GM18517 (cell line): ENCODE results near the gene MN1.
"Not testable (repeated sequence)": the region's sequence is repeated elsewhere in the genome, so short reads cannot be mapped to it uniquely, and the experiment has no call there.

Experiments
- ATAC-seq: cut with Tn5 transposase; IDR thresholded peaks from one replicate; pipeline ENCODE4 v1.9.1; 2021; ENCODE audit warnings: mild to moderate bottlenecking, moderate library complexity; ENCODE audit not compliant: unreplicated experiment

The MN1 gene

DNA sequence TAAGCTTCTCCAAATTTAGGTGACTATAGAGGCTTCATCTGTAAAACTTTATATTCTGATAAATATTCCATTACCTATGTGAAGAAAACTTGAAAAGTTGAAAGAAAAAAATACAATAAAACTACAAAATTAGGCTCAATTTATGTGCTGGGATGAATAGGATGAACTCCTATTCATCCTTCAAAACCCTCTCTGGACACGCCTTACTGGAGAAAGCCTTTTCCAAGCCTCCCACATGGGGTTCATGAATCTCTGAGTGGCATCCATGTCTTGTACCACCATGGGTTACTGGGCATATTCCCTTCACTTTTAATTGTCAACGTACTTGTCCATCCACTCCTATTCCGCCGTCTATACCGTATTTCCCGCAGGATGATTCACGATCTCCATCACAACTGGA lies 55.7 kb downstream of the MN1 start:
- ATAC-seq, result no peak

DNA sequence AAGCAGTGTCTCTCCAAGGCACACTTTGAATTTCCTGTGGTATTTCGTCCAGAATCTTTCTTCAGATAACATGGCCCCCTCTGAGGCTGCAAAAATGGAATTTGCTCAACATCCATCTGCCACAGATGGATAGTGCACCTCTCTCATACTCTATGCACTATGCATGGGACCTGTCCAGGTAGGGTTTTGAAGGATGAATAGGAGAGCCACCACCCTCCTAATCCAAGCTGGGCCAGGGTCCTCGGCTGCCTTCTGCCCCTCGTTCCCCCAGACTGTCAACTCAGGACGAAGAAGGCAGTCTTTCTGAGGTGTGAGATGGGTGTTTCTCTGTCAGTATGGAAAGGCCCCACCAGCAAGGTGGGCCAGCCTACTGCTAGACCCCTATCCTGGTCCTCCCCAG lies 56.4 kb downstream of the MN1 start:
- ATAC-seq, result no peak

DNA sequence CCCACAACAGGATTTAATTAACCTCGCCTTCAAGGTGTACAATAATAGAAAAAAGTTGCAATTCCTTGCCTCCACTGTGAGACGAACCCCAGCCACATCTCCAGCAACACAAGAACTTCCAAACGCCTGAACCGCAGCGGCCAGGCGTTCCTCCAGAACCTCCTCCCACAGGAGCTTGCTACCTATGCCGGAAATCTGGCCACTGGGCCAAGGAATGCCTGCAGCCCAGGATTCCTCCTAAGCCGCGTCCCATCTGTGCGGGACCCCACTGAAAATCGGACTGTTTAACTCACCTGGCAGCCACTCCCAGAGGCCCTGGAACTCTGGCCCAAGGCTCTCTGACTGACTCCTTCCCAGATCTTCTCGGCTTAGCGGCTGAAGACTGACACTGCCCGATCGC lies 57.5 kb downstream of the MN1 start:
- ATAC-seq, result not testable (repeated sequence)

DNA sequence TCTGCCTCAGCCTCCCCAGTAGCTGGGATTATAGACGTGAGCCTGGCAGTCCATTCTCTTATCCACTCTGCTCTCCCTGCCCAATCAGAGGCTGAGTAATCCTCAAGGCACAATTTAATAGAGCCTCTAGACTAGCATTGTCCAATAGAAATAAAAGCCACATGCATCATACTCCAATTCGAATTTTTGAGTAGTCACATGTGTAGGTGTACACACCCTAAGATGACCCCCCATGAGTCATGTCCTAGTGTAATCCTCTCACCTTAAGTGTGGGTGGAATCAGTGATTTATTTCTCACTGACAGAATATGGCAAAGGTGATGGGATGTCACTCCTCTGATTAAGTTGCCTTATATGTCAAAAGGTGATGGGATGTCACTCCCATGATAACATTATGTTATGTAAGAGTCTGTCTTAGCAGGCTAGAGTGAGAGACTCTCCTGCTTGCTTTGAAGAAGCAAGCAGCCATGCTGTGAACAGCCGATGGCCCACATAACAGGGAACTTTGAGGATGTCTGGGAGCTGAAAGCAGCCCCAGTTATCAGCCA lies 61.3 kb downstream of the MN1 start:
- ATAC-seq, result no peak

DNA sequence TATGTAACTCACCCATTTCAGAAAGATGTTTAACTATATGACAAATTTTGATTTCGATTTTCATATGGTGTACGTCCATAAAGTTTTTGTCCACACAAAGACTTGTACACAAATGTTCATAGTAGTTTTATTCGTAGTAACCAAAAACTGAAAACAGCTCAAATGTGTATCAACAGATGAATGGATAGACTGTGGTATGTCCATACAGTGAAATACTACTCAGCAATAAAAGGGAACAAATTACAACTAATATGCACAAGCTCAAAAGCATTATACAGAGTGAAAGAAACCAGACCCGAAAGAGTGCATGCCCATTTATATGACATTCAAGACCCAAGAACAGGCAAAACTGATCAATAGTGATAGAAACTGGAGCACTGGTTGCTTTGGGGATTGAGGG lies 64.0 kb downstream of the MN1 start:
- ATAC-seq, result no peak

DNA sequence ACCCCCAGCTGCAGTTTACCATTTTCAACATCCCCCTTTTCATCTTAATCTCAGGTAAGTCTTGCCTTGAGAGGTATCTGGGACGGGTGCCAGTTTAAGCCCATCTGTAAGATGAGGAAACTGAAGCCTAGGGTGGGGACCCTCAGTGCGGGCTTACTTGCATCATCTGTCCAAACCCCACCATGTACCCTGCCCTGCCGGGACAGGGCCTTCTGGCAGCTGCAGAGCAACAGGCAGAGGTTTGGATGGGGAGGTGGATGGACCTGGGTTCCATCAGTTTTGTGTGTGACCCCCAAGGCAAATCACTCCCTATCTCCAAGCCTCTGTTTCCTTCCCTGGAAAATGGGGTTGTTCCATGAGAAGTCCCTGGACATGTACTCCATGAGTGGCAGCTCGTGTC lies 67.5 kb downstream of the MN1 start:
- no peak for ATAC-seq

DNA sequence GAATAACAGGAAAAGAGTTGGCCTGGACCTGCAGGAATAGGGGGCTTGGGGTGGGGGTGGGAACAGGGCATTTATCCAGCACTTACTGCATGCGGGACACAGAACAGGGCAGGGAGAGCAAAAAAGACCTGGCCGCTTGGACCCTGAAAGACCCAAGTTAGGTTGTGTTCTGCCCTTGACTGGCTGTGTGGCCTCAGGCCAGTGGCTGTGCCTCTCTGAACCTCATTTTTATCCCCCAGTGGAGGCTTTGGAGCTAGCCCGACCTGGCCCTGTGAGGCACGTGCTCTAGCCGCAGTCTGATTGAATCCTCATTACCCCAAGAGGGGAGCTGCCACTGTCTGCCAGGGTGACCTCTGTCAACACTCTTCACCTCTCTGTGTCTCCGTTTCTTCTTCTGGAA lies 68.7 kb downstream of the MN1 start:
- no peak for ATAC-seq

DNA sequence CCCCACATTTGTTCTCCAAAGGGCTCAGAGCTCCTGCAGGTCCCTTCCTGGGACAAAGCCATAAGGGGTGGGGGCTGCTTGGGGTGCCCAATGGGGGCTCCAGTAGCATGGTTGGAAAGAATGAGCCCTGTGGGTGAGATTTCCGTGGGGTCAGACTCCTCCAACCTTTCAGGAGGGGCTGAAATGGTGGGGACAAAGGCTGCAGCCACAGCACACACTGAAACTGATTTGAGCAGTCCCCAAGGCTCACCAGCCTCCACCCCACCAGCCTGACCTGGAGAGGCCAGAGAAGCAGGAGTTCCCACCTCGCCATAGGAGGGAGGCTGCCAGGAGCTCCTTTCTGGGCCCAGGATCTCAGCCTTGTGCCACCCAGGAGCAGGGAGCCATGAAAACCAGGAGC lies 69.2 kb downstream of the MN1 start:
- no peak for ATAC-seq

DNA sequence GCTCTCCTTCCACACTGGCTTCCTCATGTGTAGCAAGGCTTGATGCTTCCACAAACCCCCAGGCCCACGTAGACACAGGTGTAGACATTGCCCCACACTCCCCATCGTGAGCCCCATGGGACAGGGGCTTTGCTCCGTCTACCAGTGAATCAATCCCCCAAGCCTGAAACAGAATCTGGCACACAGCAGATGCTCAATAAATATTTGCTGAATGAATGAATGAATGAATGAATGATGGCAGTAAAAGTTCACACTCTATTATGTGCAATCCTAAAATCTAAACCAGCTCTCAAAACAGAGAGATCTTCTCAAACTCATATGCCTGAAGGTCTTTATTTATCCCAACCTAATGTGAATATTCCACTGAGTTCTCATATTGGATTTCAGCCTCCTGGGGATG lies 69.9 kb downstream of the MN1 start:
- no peak for ATAC-seq

DNA sequence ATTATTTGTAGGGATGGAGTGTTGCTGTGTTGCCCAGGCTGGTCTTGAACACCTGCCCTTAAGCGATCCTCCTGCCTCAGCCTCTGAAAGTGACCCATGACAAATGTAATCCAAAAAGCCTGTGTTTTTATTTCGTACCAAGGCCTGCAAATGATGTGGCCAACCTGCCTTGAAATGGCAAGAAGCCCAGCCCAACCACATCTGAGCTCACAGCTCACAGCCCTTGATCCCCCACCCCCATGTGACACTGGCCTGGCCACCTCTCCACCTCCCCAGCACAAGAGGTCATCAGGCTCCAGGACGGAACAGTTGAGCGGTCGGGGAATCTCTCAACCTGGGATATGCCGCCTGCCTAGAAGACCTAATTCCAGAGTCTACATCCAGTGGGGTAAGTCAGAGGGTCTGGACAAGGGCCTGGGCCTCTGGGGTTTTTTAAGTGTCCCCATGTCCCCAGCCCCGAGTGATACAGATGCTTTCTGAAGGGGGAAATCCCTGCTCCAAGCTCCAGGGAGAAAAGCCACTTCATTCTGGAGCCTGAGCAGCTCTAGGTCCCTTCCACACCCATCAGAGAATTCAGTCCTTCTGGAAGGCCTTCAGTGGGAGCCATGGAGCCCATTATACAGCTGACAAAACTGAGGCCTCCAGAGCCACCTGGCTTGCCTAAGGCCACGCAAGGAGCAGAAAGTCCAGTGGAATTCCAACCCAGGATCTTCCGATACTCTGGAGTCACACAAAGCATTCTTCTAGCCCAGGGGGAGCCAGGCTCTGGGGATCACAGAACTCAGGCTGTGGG lies 70.7 kb downstream of the MN1 start:
- no peak for ATAC-seq

DNA sequence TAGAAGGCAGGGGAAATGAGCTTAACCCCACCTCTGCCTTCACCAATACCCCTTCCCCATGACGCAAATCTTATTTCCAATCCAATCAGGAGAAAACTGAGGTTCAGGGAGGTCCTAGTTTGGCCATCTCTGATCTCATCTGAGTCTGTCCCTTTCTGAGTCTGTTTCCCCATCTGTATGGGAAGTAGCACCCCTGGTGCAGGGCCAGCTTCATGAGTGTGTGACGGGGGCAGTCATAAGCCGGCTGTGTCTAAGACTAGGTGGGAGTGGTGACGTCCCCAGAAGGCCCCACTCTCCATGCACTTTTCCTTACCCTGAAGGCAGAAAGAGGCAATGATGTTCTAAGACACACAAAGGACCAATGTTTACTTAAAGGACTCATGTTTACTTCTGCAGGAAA lies 72.3 kb downstream of the MN1 start:
- ATAC-seq, result no peak

DNA sequence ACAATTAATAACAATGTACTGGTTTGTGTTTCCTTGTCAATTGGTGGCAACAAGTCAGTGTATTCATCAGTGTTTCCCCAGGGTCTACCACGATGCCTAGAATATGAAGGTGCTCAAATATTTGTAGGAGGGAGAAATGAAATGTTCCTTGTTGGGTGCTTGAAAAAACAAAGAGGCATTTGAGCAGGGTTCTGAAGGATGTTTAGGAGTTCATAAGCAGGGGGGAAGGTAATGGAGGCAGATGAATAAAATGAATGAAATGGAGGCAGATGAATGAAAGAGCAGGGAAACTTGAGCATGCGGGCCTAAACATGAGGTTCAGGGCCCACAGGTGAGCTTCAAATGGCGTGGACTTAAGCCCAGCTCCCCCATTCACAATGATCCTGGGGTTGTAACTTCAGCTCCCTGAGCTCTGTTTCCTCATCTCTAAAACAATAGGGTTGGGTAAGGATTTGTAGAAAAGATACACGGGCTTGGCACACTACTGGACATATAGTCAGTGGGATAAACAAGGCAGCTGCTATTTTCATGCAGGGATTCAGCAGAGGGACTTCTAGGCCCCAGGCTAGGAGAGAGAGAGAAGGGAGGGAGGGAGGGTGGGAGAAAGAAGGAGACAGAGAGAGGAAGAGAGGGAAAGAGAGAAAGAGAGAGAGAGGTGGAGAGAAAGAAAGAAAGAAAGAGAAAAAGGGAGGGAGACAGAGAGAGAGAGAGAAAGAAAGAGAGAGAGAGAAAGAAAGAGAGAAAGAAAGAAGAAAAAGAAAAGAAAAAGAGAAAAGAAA lies 73.7 kb downstream of the MN1 start:
- no peak for ATAC-seq

DNA sequence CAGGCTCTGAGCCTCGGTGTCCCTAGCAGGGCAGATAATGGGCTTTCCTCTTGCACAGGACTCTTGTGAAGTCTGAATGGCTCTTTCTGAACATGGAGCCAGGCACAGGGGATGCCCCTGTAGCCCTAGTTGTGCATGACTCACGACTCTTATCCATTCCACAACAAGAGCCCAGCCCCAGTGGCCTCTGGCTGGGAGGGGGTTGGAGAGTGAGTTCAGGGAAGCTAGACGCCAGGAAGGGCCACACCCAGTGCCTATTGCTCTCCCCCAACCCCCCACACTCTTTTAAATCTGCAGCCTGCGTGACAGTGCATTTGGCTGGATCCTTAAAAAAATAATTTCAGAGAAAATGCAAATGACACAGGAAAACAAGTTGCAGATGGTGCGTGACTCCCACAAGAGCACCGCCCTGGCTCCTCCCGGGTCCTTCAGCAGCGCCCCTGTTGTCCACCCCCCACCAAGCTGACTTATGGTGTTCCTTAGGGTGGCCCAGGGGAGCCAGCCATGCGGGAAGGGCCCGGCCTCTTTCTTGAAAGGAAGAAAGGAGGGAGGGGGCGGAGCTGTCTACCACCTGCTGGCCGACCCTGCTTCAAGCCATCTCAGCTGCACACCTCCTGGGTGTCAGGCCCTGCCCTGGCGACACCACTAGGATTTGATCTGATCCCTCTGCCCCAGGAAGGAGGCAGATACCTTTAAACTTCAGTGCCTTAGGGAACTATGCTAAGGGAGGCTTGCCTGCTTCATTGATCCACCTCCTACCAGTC lies 74.7 kb downstream of the MN1 start:
- ATAC-seq, result no peak

DNA sequence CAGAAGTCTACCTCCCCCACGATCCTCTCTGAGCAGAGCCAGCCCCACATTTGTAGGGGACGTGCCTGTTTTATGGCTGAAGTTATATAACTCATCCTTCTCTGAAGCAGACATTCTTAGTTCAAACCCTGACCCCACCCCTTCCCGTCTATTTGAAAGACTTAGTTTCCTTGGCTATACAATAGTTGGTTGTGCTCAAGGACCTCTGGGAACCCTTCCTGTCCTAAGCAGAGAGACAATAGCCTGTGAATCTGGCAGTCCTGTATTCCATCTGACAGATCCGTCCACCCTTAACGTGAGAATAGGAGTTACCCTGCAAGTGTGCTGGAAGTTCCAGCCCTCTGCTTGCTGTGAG lies 75.2 kb downstream of the MN1 start:
- ATAC-seq, result no peak

DNA sequence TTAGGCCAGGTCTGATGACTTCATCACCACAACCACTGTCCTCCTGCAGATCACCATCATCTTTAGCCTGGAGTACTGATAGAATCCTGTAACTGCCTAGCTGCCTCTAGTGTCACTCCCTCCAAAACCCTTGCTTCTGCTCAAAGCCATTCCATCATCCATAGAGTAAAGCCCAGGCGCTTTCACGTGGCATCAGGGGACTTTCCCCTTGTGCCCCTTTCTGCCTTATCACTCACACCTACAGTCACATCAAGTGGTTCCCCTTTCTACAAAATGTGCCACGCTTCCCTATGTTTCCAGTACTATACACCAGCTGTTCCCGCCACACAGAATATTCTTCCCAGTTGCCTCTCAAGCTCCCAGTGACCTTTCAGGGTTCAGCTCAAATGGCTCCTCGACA lies 75.9 kb downstream of the MN1 start:
- ATAC-seq, result no peak

DNA sequence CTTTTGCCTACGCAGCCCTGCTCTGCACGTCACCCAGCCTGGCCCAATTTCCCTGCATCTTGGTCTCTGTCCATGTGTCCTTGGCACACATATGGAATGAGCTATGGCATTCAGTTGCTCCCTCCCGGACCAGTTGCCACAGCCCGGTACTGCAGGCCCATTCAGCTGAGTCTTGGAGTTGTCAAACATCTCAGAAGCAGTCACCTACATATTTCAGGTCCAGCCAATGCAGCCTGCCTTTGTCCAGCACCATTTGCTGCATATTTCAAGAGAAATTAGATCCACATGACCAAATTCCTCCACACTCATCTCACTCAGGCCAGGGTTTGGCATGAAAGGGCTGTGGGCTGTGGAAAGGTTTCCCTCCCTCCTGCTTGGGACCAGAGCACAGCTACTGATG lies 76.8 kb downstream of the MN1 start:
- ATAC-seq, result no peak

DNA sequence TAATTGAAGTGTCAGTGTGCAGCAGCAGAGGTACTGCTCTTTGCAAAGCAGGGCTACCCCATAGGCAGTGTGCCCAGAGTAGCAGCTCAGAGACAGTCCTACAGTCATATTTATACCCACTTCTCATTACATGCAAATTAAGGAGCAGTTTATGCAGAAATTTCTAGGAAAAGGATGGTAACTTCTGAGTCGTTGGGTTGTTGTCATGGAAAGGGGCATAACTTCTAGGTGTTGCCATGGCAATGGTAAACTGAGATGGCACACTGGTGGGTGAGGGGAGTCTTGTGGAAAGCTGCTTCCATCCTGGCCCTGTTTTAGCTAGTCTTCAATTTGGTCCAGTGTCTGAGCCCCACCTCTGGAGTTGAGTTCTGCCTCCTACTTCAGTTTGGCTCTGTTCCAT lies 77.4 kb downstream of the MN1 start:
- ATAC-seq, result no peak

DNA sequence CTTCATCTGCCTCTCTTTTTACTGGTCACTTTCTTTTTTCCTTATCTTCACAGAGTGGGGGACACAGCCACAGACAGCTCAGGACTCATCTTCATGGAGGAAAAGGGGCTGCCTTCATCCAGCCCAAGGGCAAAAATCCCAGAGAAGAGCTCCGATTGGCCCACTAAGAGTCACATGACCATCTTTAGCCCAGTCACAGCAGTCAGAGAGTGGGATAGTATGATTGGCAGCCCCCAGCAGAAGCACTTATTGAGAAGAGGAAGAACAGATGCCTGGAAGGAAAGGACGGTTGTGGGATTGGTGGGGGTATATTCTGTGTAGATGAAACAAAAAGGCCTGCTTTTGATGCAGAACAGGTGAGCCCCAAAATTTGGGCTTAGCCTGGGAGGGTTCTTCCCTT lies 77.8 kb downstream of the MN1 start:
- ATAC-seq, result no peak

DNA sequence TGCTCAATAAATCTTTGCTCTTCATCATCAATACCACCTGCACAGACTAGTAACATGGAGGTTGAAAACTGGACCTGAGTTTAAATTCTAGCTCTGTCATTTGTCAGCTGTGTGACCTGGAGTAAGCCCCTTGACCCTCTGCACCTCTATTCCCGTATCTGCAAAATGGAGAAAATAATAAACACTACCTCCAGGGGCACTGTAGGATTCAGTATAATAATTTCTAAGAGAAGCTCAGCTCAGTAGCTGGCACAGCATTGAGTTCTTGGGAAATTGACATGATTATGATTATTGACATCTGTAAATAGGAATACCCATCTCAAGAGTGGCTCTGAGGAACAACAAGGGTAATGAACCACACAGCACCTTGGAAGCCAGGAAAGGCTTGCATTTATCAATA lies 78.4 kb downstream of the MN1 start:
- no peak for ATAC-seq

DNA sequence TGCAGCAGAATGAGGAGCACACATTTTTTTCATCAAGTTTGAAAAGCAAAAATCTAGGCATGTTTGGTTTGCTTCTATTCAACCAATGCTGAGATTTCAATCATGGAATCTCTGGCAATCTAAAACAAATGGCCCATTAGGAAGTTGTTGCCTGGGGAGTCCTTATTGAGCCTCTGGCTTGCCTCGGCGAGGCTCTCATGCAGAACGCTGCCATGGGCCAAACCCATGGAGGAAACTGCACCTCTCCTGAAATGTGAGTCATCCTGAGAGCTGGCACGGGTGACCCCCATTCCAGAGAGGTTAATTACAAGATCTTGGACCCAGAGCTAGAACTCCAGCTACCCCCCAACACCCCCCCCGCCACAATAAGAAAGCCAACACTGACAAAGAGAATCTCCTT lies 80.7 kb downstream of the MN1 start:
- ATAC-seq, result no peak

DNA sequence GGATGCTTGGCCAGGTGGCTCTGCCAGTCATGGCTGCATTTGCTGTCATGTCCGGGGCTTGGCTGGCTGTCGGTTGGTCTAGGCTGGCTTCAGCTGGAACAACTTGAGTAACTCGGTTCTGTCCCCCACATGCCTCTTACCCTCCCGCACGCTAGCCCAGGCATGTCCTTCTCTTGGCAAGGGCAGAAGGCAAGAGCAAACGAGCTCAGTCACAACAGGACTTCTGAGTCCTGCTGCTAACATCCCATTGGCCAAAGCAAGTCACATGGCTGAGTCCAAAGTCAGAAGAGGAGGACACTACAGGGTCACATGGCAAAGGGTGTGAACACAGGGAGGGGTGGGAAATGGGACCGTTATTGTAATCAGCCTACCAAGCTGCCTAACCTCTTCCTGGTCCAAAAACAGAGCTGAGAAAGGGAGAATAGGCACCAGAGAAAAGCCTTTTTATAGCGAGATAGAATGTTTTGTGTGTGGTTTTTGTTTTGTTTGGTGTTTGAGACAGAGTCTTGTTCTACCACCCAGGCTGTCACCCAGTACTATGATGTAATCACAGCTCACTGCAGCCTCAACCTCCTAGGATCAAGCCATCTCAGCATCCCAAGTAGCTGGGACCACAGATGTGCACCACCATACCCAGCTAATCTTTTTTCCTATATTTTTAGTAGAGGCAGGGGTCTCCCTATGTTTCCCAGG lies 81.9 kb downstream of the MN1 start:
- no peak for ATAC-seq
